Left forelimb (tissue), 1 donor: ENCODE results near the gene AKR1C2.
"Not testable (repeated sequence)": the region's sequence is repeated elsewhere in the genome, so short reads cannot be mapped to it uniquely, and the experiment has no call there.

Experiments
- DNase-seq: peaks from one replicate; pipeline ENCODE4 v3.0.0-alpha.2; 2018; ENCODE audit warnings: low spot score

The AKR1C2 gene

DNA sequence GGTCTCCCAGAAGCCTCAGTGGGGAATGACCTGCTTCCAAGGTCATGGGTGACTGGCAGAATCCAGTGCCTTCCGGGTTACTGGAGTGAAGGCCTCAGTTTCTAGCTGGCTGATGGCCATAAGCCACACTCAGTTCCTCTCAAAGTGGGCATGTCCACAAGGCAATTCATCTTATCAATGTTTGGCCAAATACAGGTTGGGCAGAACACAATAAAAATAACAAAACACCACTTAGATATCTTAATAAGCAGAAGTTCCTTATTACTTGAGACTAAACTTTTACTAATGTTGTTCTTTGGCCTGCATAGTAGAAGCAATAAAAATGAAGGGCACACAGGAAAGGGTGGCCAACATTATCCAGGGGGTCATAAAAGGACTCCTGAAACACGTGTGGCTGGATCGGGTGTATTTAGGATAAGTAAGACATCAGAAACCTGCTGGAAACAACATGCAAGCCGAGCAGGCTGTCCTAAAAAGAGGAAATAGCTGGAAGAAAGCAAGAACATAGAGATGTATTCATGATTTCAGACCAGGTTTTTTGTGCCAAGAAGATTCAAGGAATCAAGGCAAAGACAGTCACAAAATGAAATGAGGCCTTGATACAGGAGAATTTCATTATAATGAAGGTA lies 19.6 kb upstream of the AKR1C2 start:
- no peak for DNase-seq

GRCh38 chr10:5021624-5022290 lies 18.1 kb upstream of the AKR1C2 start:
- not testable (repeated sequence) for DNase-seq

- DNase-seq = not testable (repeated sequence)
Measured at GRCh38 chr10:5019770-5020612, 16.3 kb upstream of the AKR1C2 start.

DNA sequence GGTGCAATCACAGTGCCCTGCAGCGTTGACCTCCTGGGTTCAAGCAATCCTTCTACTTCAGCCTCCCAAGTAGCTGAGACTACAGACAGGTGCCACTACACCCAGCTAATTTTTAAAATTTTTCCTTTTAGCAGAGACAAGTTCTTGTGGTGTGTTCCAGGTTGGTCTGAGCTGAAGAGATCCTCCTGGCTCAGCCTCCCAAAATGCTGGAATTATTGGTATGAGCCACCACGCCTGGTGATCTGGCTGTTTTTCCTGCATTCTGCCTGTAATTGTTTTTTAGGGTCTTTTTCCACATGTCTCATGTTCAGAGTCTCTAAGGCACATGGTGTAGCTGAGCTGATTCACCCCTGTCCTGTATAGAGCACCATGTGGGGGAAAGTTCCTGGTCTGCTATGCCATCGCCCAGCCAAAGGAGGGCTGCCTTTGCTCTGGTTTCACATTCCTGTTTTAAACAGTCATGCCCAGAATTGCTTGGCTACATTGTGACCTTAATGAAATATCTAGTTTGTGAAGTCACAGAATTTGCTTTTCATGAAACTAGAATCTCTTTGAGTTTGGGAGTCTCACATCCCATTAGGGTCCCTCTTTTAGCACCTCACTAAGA lies 15.1 kb upstream of the AKR1C2 start:
- not testable (repeated sequence) for DNase-seq

- DNase-seq = no peak
Measured at GRCh38 chr10:5018134-5018533, 14.5 kb upstream of the AKR1C2 start.

GRCh38 chr10:5014936-5015335 lies 11.3 kb upstream of the AKR1C2 start:
- DNase-seq = no peak

- DNase-seq = not testable (repeated sequence)
Measured at GRCh38 chr10:5014200-5014910, 10.7 kb upstream of the AKR1C2 start.

DNA sequence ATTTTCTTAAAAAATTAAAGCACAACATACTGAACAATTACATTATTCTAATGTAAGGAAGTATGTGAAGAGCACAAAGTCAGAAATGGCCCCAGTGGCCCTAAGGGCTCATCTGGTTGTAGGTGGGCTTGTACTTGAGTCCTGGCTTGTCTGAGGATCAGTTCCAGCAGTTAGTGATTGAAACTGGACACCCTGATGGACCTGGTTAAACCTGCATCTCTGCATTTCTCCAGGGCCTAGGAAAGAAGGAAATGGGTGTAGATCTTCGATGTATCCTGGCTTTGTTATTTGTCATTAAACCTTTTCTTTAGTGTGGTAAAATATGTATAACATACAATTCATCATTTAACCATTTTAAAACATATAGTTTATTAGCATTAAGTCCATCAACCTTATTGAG lies 9.7 kb upstream of the AKR1C2 start:
- no peak for DNase-seq

DNA sequence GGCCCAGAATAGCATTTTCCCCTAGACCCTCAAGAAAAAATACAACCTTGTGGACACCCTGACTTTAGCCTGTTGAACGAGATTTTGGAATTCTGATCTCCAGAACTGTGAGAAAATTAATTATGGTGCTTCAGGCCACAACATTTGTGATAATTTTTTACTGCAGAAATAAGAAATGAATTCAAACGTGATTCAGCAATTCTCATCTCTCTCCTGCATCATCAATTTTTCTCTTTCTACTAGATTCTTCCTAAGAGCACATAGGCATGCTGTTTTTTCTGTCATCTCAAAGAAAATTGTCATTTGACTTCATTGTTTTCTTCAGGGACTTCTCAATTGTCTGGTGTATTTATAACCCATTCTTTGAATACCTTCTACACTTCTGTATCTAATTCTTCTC lies 8.9 kb upstream of the AKR1C2 start:
- no peak for DNase-seq

GRCh38 chr10:5011392-5011791 lies 7.7 kb upstream of the AKR1C2 start:
- DNase-seq = not testable (repeated sequence)

DNA sequence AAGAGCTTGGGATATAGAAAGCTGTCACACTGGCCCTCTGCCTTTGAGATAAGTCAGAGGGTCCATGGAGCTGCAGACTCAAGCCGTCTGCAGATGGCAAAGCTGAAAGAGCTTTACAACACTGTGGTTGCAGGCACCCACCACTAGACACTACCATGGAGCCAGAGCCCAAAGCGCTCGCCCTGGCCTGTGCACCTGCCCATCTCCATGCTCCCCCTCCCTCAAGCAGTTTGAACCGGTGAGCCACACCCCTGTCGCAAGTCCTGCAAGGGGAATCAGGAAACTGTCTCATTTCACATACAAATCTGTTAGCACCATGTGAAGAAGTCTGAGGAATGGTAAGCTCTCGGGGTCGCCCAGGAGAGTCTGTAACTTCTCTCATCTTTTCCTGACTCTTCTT lies 6.4 kb upstream of the AKR1C2 start:
- DNase-seq = not testable (repeated sequence)

DNA sequence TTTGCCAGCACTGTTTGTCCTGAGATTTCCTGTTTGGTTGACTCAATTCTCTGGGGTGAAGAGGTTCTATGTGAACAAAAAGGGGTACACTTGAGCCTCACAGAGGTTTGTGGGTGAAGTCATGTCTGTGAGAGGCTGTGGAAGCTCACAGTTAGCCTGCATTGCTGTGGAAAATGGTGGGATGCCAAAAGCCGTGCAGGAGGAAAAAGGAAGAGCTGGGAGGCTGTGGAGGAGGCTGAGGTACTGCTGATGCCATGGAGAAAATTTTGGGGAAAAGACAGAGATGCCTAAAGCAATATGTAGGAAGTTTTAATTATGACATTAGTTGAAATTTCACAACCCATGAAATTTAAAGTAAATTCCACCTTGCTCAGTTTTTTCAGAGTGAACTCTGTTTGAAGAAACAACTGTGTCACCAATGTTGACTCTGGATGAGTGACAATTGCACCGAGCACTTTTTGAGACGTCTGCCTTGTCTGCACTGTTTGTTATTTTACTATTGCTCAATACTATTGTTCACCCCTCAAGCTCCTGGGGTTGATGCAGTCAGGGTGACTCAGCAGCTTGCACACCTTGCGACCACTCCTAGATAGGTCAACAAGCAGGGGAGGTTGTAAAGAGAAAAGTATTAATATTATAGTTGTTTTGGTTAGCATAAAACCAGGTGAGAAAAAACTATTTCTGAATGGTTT lies 5.3 kb upstream of the AKR1C2 start:
- DNase-seq = not testable (repeated sequence)

DNA sequence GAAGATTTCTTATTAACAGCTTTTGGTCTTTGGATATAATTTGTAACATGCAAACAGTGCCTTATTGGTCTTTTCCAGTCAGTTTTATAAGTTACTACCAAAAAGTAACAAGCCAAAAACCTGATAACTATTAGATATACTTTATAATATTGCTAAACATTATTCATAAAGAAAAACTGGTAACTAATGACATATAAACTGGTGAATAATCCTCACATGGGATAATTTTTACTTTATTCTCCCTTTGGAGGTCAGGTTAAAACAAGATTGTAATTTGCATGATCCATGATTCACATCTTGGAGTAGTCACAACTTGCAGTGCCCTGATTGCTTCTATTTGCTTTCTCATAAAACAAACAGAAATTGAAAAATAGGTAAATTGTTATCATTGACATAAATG lies 844 bp upstream of the AKR1C2 start:
- not testable (repeated sequence) for DNase-seq

- not testable (repeated sequence) for DNase-seq
Measured at GRCh38 chr10:5004030-5004385, 351 bp upstream of the AKR1C2 start.

- DNase-seq = no peak
Measured at GRCh38 chr10:5002013-5002727, 1.5 kb downstream of the AKR1C2 start.

DNA sequence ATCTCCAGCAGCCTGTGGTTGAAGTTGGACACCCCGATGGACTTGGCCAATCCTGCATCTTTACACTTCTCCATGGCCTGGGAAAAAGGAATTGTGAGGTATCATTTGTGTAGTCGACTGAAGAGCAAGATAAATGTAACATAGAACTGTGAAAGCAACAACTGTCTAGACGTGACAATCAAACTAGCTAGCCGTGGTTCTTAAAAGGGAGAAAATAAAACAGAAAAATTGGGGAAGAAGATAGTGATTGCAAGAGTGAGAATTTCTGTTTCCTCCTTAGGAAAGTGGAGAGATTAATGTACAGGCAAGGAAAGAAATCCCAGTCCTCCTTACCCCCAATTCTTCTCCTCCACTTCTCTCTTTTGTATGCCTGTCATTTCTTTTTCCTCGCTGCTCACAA lies 5.0 kb downstream of the AKR1C2 start:
- no peak for DNase-seq

DNA sequence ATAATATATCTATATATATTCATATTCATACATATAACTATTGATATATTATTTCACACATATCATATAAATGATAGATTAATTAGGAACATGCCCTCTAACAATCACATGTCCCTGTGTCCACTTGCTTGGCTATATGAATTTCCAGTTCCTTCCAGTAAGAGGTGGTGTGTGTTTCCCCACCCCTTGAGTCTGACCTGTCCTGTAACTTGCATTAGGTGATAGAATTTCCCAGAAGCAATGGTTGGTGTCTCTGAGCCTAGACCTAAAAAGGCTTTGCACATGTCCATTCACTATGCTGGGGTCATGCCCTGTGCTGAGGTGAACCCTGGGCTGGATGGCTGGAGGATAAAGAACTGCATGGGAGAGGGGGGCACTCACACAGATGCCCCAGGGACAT lies 9.4 kb downstream of the AKR1C2 start:
- not testable (repeated sequence) for DNase-seq

GRCh38 chr10:4992564-4992963 lies 11.1 kb downstream of the AKR1C2 start:
- DNase-seq = not testable (repeated sequence)

DNA sequence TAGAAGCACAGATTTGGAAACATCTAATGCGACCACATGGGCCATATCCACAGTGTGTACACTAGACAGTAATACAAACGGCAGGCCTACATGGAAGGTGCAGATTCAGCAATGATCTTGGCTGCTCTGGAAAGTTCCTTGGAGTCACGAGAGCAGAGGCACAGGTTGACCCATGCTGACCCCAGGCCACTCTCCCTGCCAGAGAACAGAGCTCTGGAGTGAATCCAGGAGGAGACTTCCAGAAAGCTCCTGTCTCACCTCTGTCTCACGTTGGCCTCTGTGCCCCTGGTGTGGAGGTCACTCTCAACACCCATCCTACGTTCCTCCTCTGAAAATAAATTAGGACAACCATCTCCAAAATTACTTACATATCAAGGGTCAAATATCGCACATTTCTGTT lies 12.2 kb downstream of the AKR1C2 start:
- not testable (repeated sequence) for DNase-seq

DNA sequence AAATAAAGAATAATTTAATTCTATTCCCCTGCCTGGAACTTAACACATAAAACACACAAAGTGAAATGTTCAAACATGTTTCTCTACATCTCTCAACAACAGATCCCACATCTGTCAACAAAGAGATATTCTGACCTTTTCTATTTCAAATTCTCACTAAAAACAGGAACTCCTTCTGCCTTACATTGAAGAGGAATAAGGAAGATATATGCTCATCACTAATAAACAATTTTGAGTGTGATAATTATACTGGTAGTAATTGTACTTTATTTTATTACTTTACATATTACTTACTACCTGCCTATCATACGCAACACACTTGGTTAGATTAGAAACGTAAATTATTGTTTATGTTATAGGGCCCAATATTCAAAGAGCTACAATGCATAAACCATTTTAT lies 13.4 kb downstream of the AKR1C2 start:
- DNase-seq = no peak
